ENCODE data around the gene PRMT2.

Gene PRMT2

GRCh38 chr21:46618738-46619379 lies 16.6 kb upstream of the PRMT2 start:
- H3K36me3 ChIP-seq (ENCODE audit: control insufficient read depth, insufficient read depth, low read length), result no peaks in the 10 kb centered on the region
- no peak overlapping the region for H3K4me3 ChIP-seq (replicated peaks; ENCODE audit: low read depth, low read length)
- H3K27me3 ChIP-seq (replicated peaks; ENCODE audit: control insufficient read depth, insufficient read depth, low read length), result no peaks in the 10 kb centered on the region
- no peak for TF ChIP-seq CTCF (IDR thresholded peaks at IDR 0.05; ENCODE audit: insufficient read depth, low read length, poor library complexity, severe bottlenecking)
- DNase-seq (ENCODE audit: extremely low read depth, insufficient read length), result no peak

GRCh38 chr21:46619846-46620245 lies 15.6 kb upstream of the PRMT2 start:
- DNase-seq (ENCODE audit: extremely low read depth, insufficient read length), result no peak
- no peak for TF ChIP-seq CTCF (IDR thresholded peaks at IDR 0.05; ENCODE audit: insufficient read depth, low read length, poor library complexity, severe bottlenecking)
- no peaks in the 10 kb centered on the region for H3K27me3 ChIP-seq (replicated peaks; ENCODE audit: control insufficient read depth, insufficient read depth, low read length)
- H3K36me3 ChIP-seq (ENCODE audit: control insufficient read depth, insufficient read depth, low read length), result no peaks in the 10 kb centered on the region
- no peak overlapping the region for H3K4me3 ChIP-seq (replicated peaks; ENCODE audit: low read depth, low read length)

- no peaks in the 10 kb centered on the region for H3K27me3 ChIP-seq (replicated peaks; ENCODE audit: control insufficient read depth, insufficient read depth, low read length)
- TF ChIP-seq CTCF (IDR thresholded peaks at IDR 0.05; ENCODE audit: insufficient read depth, low read length, poor library complexity, severe bottlenecking), result no peak
- no peak for DNase-seq (ENCODE audit: extremely low read depth, insufficient read length)
- H3K4me3 ChIP-seq (replicated peaks; ENCODE audit: low read depth, low read length), result no peak overlapping the region
- H3K36me3 ChIP-seq (ENCODE audit: control insufficient read depth, insufficient read depth, low read length), result no peaks in the 10 kb centered on the region
Observed at GRCh38 chr21:46620846-46621245, 14.6 kb upstream of the PRMT2 start.

- no peaks in the 10 kb centered on the region for H3K27me3 ChIP-seq (replicated peaks; ENCODE audit: control insufficient read depth, insufficient read depth, low read length)
- H3K36me3 ChIP-seq (ENCODE audit: control insufficient read depth, insufficient read depth, low read length), result no peaks in the 10 kb centered on the region
- no peak for TF ChIP-seq CTCF (IDR thresholded peaks at IDR 0.05; ENCODE audit: insufficient read depth, low read length, poor library complexity, severe bottlenecking)
- H3K4me3 ChIP-seq (replicated peaks; ENCODE audit: low read depth, low read length), result no peak overlapping the region
- no peak for DNase-seq (ENCODE audit: extremely low read depth, insufficient read length)
Observed at GRCh38 chr21:46621457-46622182, 13.9 kb upstream of the PRMT2 start.

- no peak for DNase-seq (ENCODE audit: extremely low read depth, insufficient read length)
- H3K4me3 ChIP-seq (replicated peaks; ENCODE audit: low read depth, low read length), result no peak overlapping the region
- H3K27me3 ChIP-seq (replicated peaks; ENCODE audit: control insufficient read depth, insufficient read depth, low read length), result no peaks in the 10 kb centered on the region
- H3K36me3 ChIP-seq (ENCODE audit: control insufficient read depth, insufficient read depth, low read length), result no peaks in the 10 kb centered on the region
- no peak for TF ChIP-seq CTCF (IDR thresholded peaks at IDR 0.05; ENCODE audit: insufficient read depth, low read length, poor library complexity, severe bottlenecking)
Observed at GRCh38 chr21:46622226-46622625, 13.2 kb upstream of the PRMT2 start.
